Measurements from ENCODE around the gene MAP2K5. TPM values are rescaled to one million over a fixed set of nuclear protein-coding genes. Genes with fewer than 3 reads are reported as not detected.

The MAP2K5 gene
- polyA plus RNA-seq, 3 donors, result 20.4 to 20.8 (median 20.6) TPM

DNA sequence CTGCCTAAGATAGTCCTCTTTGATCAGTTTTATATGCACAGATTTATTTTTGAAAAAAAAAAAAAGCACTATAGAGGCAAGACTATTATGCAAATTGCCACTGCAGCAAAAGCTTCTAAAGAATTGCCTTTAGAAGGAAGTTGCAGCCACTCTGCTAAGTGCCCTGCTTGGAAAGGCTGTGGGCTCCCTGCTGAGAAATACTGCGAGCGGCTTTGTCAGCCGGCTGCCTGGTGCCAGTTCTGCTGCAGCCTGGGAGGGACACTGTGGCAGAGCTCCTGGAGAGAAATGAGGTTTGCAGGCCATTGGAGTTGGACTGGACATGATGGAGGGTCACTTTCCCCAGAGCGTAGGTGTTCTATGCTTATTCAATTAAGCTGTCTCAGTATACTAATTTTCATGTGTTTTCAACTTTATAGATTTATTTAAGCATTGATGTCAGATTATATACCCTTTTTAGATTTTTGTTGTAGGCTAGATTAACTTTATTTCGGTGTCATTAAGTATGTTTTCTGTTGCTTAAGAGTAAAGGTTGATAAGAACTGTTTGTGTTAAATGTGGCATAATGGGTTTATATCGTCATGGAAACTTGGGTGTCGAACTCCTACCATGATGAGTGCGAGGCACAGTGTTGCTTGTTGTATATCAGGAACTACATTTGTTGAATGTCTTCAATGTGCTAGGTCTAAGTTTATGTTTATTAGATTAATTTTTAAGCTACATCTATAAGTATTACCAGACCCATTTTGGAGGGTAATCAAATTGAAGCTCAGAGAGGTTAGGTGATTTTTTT, 6.6 kb downstream of the MAP2K5 start:
- DNase-seq (ENCODE audit: extremely low read depth in 1 of 11, low read depth in 9 of 11, low spot score in 4 of 11), result no peak

DNA sequence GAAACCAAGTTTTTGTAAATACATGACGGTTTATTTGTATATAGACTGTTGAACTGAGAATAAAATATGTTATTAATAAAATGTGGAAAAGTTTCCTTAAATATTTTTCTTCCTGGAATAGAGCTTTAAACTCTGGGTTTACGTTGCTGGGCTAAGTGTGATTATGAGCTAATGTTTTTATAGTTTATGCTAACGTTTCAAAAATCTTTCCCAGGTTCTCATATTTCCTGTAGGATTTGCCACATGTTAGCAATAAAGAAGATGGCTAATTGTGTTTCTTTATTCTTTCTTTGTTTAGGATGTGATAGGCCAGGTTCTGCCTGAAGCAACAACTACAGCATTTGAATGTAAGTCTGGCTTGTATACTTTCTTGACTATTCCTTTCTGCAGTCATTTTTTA, 7.2 kb downstream of the MAP2K5 start:
- DNase-seq (ENCODE audit: extremely low read depth in 1 of 11, low read depth in 9 of 11, low spot score in 4 of 11), result no peak

DNA sequence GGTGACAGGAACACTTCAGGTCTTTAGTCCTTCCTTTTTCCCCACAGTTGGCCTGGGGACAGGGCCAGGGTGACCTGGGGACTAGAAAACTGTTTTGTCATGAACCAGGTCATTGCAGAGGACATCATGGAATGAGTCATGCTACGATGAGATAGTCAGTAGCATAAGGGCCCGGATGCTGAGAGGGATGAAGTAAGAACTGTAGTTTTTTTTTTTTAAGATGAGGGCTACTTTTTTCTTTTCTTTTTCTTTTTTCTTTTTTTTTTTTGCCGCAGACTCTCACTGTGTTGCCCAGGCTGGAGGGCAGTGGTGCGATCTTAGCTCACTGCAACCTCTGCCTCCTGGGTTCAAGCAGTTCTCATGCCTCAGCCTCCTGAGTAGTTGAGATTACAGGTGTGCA, 8.0 kb downstream of the MAP2K5 start:
- DNase-seq (ENCODE audit: extremely low read depth in 1 of 11, low read depth in 9 of 11, low spot score in 4 of 11), result no peak

DNA sequence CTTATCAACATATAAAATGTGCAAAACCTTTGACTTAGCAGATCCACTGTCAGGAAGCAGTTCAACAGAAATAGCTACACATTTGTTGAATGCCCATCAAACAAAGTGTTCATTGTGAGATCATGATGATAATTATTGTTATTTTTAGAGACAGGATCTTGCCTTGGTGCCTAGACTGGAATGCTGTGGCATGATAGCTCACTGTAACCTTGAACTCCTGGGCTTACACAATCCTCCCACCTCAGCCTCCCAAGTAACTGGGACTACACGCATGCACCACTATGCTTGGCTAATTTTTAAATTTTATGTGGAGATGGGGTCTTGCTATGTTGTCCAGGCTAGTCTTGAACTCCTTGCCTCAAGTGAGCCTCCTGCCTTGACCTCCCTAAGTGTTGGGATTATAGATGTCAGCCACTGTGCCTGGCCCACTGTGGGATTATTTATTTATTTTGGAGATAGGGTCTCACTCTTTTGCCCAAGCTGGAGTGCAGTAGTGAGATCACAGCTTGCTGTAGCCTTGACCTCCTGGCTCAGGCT, 8.8 kb downstream of the MAP2K5 start:
- DNase-seq (ENCODE audit: extremely low read depth in 1 of 11, low read depth in 9 of 11, low spot score in 4 of 11), result no peak

DNA sequence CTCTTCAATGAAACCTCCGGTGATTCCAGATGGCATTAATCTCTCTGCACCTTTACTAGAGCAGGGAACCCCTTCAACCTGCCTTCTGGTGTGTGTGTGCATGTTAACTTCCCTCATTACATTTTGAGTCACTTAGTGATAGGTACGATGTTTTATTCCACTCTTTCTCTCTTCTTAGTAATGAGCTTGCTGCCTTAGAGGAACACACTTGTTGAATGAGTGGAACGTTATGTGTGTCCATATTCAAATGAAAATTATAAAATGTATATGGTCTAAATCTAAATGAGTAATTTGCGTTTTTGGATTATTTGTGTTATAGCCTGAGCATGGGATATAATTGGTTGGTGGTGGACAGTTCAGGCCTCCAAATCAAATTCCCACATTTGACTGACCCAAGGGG, 12.1 kb downstream of the MAP2K5 start:
- DNase-seq (ENCODE audit: extremely low read depth in 1 of 11, low read depth in 9 of 11, low spot score in 4 of 11), result no peak

- DNase-seq (ENCODE audit: extremely low read depth in 1 of 11, low read depth in 9 of 11, low spot score in 4 of 11), result no peak
Observed at GRCh38 chr15:67556976-67557570, 14.6 kb downstream of the MAP2K5 start.

DNA sequence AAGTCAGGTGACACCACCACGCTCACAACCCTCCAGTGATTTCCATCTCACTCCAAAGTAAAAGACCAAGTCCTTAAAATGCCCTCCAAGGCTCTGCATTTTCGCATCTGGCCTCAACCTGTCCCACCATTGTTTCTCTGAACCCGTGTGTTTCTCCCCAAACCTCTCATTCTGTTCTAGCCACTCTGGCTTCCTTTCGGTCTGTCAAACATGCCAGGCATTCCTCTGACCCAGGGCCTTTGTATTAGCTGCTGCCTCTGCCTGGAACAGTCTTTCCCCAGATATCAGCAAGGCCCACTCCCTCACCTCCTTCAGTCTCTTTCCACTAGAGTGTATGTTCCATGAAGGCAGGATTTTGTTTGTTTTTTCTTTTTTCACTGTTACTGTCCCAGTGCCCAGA, 16.0 kb downstream of the MAP2K5 start:
- no peak for DNase-seq (ENCODE audit: extremely low read depth in 1 of 11, low read depth in 9 of 11, low spot score in 4 of 11)

DNA sequence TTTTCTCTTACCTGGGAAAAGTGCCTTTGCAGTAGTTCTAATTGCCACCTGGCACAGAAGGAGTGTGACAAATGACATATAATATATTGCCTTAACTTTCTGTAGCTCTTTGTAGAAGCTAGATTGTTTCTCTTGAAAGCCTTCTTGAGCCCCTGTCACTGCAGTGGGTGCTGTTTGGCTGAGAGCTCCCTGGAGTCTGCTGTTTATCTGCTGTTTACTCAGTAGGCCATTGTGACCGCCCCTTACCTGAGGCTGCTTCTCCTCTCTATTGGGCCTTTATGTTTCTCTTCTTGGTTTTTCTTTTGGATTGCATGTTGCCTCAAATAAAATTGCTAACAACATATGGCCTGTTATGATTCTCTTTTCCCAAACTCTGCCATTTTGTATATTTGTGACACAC, 16.7 kb downstream of the MAP2K5 start:
- DNase-seq (ENCODE audit: extremely low read depth in 1 of 11, low read depth in 9 of 11, low spot score in 4 of 11), result no peak

GRCh38 chr15:67559576-67559975, 17.1 kb downstream of the MAP2K5 start:
- no peak for DNase-seq (ENCODE audit: extremely low read depth in 1 of 11, low read depth in 9 of 11, low spot score in 4 of 11)

- no peak for DNase-seq (ENCODE audit: extremely low read depth in 1 of 11, low read depth in 9 of 11, low spot score in 4 of 11)
Observed at GRCh38 chr15:67560320-67560719, 17.8 kb downstream of the MAP2K5 start.

DNA sequence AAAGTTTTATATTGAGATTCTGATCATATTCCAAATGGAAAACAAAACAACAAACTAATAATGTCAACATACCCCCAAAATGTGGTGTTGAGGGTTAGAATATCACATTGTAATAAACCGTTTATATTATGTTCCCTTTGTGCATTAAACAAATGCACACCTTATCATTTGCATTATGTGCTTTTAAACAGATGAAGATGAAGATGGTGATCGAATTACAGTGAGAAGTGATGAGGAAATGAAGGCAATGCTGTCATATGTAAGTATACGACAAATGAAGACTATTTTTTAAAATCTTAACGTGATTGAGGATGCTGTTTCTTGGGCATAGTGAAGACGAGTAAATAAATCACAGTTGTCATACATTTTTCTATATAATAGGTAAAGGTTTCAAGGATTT, 20.6 kb downstream of the MAP2K5 start:
- DNase-seq (ENCODE audit: extremely low read depth in 1 of 11, low read depth in 9 of 11, low spot score in 4 of 11), result no peak

DNA sequence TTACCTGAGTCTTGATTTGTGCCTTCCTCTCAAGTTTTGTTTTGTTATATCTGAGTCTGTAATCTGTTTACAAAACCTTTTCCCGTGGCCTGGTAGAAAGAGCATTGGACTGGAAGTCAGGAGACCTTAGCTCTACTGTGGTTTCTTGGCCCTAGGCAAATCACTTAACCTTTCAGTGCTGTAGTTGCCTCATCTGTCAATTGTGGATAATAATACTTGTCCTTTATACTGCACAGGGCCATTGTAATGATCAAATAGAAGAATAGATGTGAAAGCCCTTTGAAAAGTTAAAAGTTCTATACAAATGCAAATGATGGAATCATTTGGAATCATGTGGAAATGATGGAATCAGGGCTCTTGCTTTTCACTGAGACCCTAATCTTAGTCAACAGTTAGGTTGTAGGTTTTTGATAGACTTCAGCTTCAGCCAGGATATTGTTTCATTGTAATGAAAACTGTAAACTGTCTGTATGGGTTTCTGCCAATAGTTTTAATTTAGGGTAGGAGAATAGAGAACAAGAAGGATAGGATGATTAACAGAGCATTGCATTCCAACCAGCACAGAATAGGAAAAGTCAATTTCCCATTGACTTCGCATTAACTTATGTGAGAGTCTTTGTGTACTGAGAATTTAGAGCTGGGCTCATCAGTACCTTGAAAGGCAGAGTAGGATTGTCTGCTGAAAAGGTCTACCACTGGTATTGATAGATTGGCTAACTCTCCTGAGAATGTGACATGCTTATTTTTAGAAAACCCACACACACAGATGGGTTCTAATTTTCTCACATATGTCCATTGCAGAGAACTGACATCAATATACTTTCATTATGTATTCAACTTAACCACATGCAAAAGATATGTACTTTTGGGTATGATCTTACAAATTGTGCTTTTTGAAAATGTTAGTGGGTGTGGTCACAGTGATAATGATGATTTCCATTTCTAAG, 21.8 kb downstream of the MAP2K5 start:
- DNase-seq (ENCODE audit: extremely low read depth in 1 of 11, low read depth in 9 of 11, low spot score in 4 of 11), result no peak

DNA sequence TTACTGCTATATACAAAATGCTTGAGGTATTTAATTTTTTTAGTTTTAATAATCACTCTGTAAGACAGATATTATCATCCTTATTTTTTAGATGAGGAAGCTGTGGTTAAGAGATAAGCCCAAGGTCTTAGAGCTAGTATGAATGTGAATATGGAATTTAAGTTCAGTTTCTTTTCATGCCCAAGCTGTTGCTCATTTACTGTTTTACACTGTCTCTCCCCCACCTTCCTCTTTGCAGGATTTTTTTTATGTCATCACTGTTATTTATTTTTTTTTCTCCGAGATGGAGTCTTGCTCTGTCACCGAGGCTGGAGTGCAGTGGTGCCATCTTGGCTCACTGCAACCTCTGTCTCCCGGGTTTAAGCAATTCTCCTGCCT, 22.5 kb downstream of the MAP2K5 start:
- no peak for DNase-seq (ENCODE audit: extremely low read depth in 1 of 11, low read depth in 9 of 11, low spot score in 4 of 11)

DNA sequence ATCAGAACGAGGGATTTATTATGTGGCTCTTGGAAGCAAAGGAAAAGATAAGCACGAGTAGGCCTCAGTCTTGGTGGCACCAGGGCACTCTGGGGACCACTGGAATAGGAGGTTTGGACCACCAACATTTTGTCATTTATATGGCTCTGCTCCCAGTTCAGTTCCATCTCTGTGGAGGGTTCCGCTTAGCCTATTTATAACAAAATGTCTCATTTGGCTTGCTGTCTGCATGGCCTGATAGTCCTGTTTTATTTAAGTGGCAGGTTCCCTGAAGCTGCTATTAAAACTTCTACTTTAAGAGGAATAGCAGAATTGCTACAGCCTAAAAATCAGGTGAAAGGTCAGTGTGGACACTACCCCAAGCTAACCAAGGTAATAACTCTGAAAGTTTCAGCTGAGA, 27.2 kb downstream of the MAP2K5 start:
- DNase-seq (ENCODE audit: extremely low read depth in 1 of 11, low read depth in 9 of 11, low spot score in 4 of 11), result peak in 1 of 11 donors; percentile 17

- no peak for DNase-seq (ENCODE audit: extremely low read depth in 1 of 11, low read depth in 9 of 11, low spot score in 4 of 11)
Observed at GRCh38 chr15:67570875-67571647, 28.6 kb downstream of the MAP2K5 start.

- no peak for DNase-seq (ENCODE audit: extremely low read depth in 1 of 11, low read depth in 9 of 11, low spot score in 4 of 11)
Observed at GRCh38 chr15:67571648-67572415, 29.3 kb downstream of the MAP2K5 start.

- no peak for DNase-seq (ENCODE audit: extremely low read depth in 1 of 11, low read depth in 9 of 11, low spot score in 4 of 11)
Observed at GRCh38 chr15:67573194-67573593, 30.7 kb downstream of the MAP2K5 start.

GRCh38 chr15:67575039-67575502, 32.6 kb downstream of the MAP2K5 start:
- DNase-seq (ENCODE audit: extremely low read depth in 1 of 11, low read depth in 9 of 11, low spot score in 4 of 11), result no peak
